SIG-M5 treated with dmso at 0.1 percent for 504 hours (cell line): ENCODE data around the gene COX4I2.
A peak's percentile ranks its signal among the peaks of the same experiment; 100 is the strongest.
"Not testable (repeated sequence)": the region's sequence is repeated elsewhere in the genome, so short reads cannot be mapped to it uniquely, and the experiment has no call there.

ENCODE experiments used
- DNase-seq: peaks from one replicate; lab custom pipeline; 2025; ENCODE audit not compliant: unreplicated experiment; lab: John Stamatoyannopoulos, UW

Gene COX4I2

DNA sequence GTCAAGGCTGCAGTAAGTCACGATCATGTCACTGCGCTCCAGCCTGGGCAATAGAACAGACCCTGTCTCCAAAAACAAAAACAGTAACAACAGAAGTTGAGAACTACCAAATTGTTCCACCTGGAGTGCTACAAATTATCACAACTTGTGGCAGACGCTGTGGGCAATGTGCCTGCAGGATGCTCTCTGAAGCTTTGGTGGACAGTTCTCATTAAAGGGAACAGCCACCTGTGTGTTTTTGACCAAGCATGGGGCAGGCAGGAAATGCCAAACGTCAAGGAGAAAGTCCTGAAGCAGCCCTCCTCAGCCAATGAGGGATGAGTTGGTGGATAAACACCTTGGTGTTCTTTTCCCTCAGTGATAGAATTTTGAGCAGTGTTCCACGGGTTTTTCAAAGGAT lies 15.8 kb downstream of the COX4I2 start:
- no peak for DNase-seq

DNA sequence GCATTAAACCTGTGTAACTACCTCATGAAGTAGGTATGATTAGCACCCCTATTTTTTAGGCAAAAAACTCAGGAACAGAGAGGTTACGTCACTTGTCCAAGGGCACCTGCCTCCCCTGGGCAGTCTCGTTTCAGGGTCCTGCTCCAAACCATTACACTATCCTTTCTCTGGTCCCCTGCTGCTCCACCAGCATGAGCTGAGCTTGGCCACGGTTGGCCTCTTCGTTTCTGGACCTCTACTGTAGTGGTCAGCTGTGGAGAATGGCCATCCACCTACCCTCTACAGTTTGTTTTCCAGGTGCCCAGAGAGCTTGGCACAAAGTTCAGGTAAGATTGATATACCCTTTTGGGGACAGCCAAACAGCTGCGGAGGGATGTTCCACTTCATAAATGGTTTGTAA lies 16.8 kb downstream of the COX4I2 start:
- DNase-seq: no peak

DNA sequence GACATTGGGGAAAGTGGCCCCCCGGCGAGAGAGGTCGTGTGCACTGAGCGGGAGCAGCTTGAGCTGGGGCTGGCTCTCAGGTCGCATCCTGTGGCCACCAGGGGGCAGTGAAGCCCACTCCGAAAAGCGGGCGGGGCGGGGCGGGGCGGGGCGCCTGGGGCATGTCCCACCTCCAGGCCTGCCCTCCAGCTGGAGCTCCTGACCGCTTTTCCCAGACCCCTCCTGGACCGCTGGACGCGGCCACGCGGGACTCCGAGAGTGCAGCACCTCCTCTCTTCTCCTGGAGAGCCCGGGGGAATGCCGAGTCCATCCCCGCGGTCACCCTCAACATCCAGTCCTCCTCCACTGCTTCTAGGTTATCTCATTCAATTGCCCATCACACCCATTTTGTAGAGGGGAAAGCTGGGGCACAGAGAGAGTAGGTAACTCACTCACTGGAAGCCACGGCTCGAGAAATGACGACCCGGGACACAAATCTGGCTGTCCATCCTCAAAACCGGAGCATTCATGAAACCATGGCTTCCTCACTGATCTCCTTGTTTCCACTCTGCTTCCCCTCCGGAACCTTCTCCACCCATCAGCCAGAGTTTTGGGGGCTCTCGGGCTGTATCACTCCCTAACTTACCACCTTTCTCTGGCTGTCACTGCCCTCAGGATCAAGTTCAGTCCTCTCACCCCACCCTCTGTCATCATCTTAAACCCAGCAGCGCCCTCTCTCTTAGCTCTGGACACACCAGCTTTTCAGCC lies 24.1 kb downstream of the COX4I2 start:
- DNase-seq: peak; percentile 62

DNA sequence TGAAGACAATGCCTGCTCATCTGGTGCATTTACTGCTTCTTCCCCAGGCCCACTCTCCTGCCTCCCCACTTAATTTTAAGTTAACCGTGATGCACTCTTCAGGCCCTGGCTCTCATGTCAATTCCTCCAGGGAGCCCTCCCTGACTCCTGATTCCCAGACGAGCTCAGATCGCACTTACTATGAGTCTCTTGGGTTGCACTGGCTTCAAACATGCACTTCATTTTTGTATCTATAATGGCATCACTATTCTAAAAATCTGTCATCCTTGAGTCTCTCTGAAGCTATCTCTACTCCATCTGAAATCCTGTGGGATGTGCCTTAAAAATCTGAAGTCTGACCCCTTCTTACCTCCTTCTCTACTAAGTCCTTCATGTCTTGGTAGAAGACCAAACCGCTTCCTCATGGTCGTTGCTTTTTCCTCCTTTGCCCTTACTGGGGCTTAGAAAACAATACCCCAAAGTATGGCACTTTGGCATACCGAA lies 24.7 kb downstream of the COX4I2 start:
- no peak for DNase-seq

DNA sequence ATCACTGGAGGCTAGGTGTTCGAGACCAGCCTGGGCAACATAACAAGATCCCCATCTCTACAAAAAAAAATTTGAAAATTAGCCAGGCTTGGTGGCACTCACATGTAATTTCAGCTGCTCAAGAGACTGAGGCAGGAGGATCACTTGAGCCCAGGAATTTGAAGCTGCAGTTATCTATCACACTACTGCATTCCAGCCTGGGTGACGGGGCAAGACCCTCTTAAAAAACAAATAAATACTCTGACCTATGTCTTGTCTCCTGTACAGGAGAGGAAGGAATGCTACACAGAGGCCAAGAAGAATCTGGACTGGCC lies 25.8 kb downstream of the COX4I2 start:
- no peak for DNase-seq

DNA sequence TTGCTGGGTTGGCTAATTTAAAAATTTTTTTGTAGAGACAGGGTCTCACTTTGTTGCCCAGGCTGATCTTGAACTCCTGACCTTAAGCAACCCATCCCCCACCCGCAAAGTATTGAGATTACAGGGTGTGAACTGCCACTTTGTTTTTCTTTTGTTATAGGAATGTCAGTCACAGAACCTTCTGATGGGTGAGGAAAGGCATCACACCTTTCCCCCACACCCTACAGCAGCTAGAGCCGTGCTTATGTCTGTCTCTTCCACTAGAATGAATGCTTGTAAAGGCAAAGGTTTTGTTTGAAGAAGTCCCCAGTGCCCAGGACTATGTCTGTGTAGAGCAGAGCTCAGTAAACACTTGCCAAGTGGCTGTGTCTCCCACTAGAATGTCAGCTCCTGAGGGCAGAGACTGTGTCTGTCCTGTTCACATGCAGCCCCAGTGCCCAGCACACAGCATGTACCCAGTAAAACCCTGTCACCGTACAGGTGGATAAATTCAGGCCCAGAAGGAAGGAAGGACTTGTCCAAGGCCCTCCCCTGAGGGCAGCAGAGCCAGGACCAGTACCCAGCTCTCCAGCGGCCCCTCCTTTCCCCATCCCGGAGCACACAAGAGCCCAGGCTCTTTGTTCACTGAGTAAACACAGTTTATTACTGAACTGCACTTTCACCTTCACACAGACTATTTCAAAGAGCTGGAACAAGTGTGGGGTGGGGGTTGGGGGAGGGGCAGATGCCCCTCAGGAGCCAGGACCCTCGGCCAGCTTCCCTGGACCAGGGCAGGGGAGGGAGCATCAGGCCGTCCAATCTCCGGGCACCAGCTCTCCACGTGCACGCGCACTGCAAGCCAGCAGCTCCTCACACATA lies 26.4 kb downstream of the COX4I2 start:
- DNase-seq: no peak

DNA sequence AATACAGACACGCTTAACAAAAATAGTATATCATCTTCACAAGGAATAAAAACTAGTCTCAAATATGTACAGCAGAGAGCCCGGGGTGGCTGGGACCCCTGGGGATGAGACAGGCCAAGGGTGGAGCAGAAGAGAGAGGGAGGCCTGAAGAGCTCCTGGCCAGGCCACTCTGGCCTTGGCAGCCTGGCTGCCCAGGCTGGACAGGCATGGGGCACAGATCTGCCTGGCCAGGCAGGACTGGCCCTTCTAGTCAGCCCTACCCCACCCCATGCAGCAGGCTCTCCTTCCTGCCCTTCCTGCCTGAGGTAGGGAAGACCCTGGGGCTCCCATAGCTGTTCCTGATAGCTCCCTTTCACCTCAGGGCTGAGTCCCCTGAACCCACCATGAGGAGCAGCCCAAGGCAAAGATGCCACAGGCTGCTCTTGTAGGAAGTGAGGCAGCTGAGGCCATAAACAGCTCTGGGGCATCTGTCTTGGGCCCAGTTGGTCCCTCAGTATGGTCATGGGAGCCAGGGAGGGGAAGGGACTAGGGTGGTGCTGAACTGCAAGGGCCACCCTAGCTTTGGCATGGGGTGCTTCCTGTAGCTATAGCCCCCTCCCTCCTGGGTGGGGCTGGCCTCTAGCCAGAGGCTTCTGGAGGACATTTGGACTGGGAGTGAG lies 27.1 kb downstream of the COX4I2 start:
- DNase-seq: no peak

DNA sequence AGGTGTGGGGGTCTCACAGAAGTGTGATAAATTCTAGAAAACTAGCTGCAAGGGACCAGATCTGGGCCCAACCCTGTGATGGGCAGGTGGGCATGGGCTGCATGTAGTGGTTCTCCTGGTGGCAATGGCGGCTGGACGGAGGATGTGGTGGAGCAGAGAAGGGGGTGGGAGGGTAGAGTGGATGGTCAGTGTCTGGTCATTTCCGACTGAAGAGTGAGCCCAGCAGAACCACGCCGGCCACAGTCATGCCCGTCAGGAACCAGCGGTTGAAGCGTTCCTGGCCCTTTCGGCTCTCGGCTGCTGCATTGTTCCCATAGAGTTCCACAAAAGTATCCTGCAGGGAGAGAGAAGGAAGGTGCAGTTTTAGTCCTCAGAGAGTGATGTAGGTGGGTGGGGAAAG lies 28.0 kb downstream of the COX4I2 start:
- no peak for DNase-seq

DNA sequence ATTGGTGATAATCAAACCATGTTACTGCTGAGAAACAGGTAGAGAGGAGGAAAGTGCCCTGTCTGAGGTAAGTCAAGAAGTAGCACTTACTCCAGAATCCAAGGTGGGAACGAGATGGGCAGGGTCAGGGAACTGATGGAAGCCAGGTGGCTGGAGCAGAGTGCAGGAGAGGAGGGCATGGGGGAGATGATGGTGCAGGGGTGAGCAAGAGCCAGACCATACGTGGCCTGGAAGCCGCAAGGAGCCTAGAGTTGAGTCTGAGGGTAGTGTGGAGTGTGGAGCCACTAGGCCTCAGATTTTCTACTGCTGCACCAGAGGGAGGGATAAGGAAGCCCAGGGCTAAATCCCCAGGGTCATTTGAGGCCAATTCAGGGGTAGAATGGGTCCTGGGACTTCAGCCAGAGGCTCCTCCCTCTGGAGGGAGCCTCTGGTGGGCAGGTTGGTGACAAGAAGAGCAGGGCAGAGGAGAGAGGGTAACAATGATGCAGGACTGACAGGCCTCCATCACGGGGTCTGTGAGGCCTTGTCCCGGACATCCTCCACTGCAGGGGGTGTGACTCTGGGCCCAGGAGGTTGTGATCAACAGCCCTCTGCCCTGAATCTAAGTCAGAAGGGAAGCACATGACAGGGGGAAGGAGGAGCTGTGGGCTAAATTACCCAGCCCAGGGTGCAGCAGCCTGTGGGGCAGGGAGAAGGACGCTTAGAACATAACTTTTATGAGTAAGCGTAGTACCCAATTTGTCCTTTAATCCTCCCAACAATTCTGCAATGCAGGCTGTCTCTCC lies 28.7 kb downstream of the COX4I2 start:
- DNase-seq: no peak

DNA sequence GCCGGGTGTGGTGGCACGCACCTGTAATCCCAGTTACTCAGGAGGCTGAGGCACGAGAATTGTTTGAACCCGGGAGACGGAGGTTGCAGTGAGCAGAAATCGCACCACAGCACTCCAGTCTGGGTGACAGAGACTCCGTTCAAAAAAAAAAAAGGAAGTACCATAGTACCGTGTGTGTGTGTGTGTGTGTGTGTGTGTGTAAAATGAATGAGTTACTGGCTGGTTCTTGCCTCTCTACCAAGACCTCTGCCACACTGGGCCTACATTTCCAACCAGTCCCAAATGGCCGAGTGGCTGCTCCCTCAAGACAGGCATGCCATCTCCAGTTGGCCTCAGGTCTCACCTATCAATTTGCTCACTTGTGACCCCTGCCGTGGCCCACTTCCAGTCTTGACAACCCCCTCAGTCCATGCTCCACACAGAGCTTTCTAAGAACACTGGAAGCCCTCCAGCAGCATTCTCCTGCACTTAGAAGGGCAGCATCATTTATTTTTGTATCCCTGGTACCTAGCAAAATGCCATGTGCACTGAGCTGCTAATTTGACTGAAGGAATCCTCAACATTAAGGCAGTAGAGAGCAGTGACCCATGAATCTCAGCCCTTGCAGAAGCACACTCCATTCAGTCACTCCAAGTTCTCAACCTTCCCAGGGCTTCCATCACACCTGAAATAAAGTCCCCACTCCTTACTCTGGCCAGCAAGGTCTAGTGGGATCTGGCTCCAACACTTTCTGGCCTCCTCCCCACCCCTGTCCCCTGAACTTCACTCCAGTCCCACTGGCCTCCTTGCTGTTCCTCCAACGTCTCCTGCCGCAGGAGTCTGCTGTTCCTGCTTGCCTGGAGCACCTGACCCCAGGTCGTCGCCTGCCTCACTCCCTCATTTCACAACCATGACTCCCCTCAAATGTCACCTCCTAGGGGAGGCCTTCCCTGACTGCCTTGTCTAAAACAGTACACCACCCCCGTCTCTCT lies 29.9 kb downstream of the COX4I2 start:
- DNase-seq: peak; percentile 42

DNA sequence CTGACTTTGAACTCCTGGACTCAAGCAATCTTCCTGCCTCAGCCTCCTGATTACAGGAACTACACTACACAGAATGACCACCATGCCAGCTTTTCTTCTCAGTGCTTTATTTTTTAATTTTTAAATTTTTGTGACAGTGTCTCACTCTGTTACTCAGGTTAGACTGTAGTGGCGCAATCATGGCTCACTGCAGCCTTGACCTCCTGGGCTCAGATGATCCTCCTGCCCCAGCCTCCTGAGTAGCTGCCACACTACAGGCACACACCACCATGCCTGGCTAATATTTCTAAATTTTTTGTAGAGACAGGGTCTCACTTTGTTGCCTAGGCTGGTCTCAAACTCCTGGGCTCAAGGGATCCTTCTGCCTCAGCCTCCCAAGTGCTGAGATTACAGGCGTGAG lies 31.2 kb downstream of the COX4I2 start:
- DNase-seq: not testable (repeated sequence)

DNA sequence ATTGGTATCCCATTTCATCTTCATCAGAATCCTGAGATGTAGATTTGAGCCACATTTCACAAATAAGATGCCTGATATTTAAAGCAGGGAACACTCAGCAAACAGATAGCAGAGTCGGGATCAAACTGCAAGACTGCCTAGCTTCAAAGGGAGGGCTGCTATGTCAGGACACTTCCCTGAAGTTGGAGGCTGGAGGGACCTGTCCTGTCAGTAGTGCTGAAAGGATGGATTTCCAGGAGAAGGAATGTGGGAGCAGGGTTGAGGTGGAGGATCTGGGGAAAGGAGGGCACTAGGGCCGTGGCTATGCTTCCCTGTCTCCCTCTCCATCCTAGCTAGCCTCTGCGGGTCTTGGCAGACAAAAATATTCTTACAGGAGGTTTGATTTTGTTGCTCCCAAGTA lies 32.2 kb downstream of the COX4I2 start:
- no peak for DNase-seq

DNA sequence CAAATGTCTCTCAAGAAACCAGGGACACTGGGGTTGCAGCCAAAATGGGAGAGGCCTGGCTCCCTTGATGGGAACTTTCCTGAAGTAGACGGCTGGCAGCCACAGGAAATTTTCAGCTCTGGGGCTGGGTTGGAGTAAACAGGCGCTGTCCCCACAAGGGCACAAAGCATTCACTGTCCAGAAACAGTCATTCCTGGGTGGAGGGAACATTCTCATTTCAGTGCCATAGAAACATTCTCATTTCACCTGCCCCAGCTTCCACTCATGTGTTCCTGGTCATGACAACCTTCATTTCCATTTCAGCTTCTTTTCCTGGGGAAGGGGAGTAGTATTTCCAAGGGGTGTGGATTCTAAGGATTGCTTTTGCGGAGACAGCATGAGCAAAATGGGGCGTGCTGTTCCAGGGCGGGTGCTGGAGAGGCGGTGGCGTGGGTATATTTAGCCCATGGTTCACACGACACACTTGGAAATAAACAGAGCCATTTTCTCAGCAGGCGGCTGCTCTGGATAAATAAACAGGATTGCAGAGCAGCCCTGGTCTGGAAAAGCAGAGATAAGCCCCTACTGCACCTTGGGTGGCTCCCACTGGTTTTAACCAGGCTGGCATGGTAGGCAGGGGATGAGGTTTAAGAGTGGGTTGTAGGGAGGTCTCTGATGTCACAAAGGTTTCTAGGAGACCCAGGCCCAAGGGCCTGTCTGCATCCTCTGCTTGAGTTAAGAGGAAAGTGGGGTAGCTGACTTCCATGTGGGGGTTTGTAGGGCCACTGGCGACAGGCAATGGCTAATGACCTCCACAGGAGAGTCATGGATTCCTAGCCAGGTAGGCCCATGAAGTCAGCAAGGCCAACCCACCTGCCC lies 32.9 kb downstream of the COX4I2 start:
- DNase-seq: no peak

DNA sequence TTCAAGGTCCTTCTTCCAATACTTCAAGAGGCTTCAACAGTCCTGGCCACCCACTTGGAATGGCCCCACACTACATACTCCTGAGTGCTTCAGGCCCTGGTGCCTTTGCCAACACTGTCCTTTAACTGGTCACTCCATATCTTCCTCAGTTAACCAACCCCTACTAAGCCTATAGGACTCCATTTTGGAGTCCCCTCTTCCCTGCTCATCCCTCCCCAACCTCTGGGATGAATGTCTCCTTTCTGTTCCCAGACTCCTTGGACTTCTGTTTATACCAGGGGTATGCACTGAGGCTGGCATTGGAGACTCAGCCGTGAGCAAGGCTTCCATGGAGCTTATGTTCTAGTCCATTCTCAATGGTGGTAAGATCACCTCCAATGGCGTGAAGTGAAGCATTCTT lies 33.6 kb downstream of the COX4I2 start:
- no peak for DNase-seq

DNA sequence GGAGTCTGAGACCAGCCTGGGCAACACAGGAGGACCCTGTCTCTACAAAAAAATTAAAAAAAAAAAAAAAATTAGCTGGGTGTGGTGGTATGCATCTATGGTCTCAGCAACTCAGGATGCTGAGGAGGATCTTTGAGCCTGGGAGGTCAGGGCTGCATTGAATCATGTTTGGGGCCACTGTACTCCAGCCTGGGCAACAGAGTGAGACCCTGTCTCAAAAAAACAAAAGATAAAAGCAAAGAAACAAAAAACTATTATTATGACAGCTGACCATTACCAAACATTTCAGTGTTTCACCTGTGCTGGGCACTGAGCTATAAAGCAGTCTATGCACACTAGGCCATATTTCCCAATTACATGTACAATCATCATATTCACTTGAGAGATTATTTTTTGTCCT lies 35.7 kb downstream of the COX4I2 start:
- DNase-seq: no peak

DNA sequence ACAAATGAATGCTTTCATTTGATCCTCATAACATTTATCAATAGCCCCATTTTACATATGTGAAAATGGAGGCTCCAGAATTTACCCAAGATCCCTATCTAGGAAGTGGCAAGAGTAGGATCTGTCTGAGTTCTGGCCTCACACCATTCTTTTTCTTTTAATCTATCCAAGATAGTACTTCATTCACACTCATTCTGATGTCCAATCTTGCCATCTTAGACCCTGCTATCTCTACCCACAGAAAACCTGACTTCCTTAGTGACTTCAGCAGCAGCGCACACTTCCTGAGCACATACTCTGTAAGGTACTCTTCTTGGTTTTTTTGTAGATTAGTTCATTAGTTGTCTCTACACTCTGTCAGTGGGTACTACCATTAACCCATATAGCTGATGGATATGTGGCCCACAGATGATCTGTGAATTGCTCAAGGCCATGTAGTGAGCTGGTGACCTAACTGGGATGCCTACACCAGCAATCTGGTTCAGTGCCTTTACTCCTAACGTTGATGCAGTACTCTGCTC lies 36.3 kb downstream of the COX4I2 start:
- no peak for DNase-seq

DNA sequence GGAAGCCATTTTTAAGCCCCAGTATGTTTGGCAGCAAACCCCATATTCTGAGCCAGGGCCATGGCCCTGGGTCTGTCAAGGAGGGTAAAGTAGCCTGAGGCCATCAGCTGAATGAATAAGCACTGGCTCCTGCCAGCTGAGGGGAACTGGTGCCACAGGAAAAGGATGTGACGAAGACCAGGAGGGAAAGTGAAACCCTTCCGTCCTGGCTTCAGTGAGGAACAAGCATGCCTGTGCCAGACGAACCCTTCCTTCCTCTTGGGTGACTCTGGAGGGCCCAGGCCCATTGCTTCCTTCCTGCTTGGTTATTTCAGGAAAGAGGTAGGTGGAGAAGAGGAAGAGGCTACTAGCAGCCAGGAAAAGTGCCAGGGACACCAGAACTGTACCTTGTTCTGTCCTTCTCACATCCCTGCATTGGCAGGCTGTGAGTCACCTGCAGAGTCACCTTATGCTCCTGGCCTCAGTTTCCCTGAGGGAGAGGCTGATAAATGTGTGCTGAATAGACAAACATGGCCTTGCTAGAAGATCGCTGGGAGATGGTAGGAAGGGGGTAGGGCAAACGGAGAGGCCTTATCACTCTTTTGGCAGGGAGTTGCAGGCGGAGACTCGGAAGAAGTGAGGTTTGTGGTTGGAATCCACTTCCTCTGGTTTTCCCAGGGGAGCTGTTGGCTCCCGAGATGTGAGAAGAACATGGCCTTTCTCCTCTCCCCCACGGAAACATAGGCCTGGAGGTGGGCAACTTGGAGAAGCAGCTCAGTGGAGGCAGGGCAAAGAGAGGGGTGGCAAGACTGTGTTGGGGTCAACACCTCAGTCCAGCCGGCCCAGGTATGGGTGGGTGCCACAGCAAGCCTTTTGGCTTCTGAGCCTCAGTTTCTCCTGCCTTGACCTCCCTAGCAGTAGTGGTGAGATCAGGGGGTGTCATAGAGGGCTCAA lies 37.4 kb downstream of the COX4I2 start:
- peak; percentile 92 for DNase-seq
